Superior temporal gyrus (tissue), 1 donor: ENCODE measurements around the gene TCF7.
A peak's percentile ranks its signal among the peaks of the same experiment; 100 is the strongest.

ENCODE experiments used
- DNase-seq: peaks from one replicate; pipeline ENCODE4 v3.0.0-alpha.2; 2016; ENCODE audit errors: extremely low spot score

Gene TCF7

GRCh38 chr5:134090522-134090921, 24.0 kb upstream of the TCF7 start:
- DNase-seq, result no peak

GRCh38 chr5:134091626-134092121, 22.8 kb upstream of the TCF7 start:
- DNase-seq, result peak; percentile 72

- DNase-seq, result no peak
Observed at GRCh38 chr5:134092875-134093274, 21.6 kb upstream of the TCF7 start.

- no peak for DNase-seq
Observed at GRCh38 chr5:134093351-134093750, 21.1 kb upstream of the TCF7 start.

- no peak for DNase-seq
Observed at GRCh38 chr5:134095293-134095692, 19.2 kb upstream of the TCF7 start.

GRCh38 chr5:134095887-134096589, 18.4 kb upstream of the TCF7 start:
- no peak for DNase-seq

- DNase-seq, result no peak
Observed at GRCh38 chr5:134097211-134097749, 17.2 kb upstream of the TCF7 start.

GRCh38 chr5:134098690-134099089, 15.8 kb upstream of the TCF7 start:
- DNase-seq, result no peak

GRCh38 chr5:134099288-134099872, 15.1 kb upstream of the TCF7 start:
- DNase-seq, result no peak

- no peak for DNase-seq
Observed at GRCh38 chr5:134099939-134100282, 14.6 kb upstream of the TCF7 start.

- DNase-seq, result no peak
Observed at GRCh38 chr5:134100283-134101091, 14.0 kb upstream of the TCF7 start.

GRCh38 chr5:134101686-134102439, 12.6 kb upstream of the TCF7 start:
- DNase-seq, result peak; percentile 62

- DNase-seq, result no peak
Observed at GRCh38 chr5:134103397-134103796, 11.1 kb upstream of the TCF7 start.

- DNase-seq, result no peak
Observed at GRCh38 chr5:134103998-134104654, 10.4 kb upstream of the TCF7 start.

GRCh38 chr5:134106991-134107701, 7.3 kb upstream of the TCF7 start:
- no peak for DNase-seq

GRCh38 chr5:134107779-134108178, 6.7 kb upstream of the TCF7 start:
- DNase-seq, result no peak

GRCh38 chr5:134110382-134110781, 4.1 kb upstream of the TCF7 start:
- DNase-seq, result no peak

GRCh38 chr5:134111741-134112647, 2.5 kb upstream of the TCF7 start:
- no peak for DNase-seq

- no peak for DNase-seq
Observed at GRCh38 chr5:134112726-134113362, 1.6 kb upstream of the TCF7 start.
